GM10266 (cell line): ENCODE data around the gene TBX10.
A peak's percentile ranks its signal among the peaks of the same experiment; 100 is the strongest.
"Not testable (repeated sequence)": the region's sequence is repeated elsewhere in the genome, so short reads cannot be mapped to it uniquely, and the experiment has no call there.

ENCODE experiments used
- DNase-seq: peaks from one replicate; pipeline ENCODE4 v3.0.0; 2012; ENCODE audit errors: extremely low spot score
- CTCF ChIP-seq: IDR thresholded peaks from 2 replicates; pipeline ENCODE4 v1.5.1; 2012; ENCODE audit warnings: mild to moderate bottlenecking, low read depth; ENCODE audit not compliant: control insufficient read depth, insufficient read depth; ENCODE audit errors: missing control alignments

Gene TBX10

GRCh38 chr11:67600324-67601029 is 39.1 kb downstream of the TBX10 start:
- DNase-seq = peak; percentile 75

GRCh38 chr11:67599149-67599548 is 40.4 kb downstream of the TBX10 start:
- DNase-seq = no peak
- TF ChIP-seq CTCF = no peak

More at GRCh38 chr11:67600324-67601029, 39.1 kb downstream of the TBX10 start:
- no peak for TF ChIP-seq CTCF

GRCh38 chr11:67597963-67598362 is 41.6 kb downstream of the TBX10 start:
- DNase-seq = not testable (repeated sequence)

GRCh38 chr11:67597458-67597857 is 42.1 kb downstream of the TBX10 start:
- DNase-seq = not testable (repeated sequence)

- no peak for TF ChIP-seq CTCF
- DNase-seq = no peak
These were observed 42.7 kb downstream of the TBX10 start for GRCh38 chr11:67596753-67597300.

GRCh38 chr11:67594480-67594879 is 45.1 kb downstream of the TBX10 start:
- no peak for TF ChIP-seq CTCF
- no peak for DNase-seq

- no peak for TF ChIP-seq CTCF
- DNase-seq = no peak
These were observed 46.0 kb downstream of the TBX10 start for GRCh38 chr11:67593565-67593905.

GRCh38 chr11:67592880-67593564 is 46.5 kb downstream of the TBX10 start:
- no peak for DNase-seq
- TF ChIP-seq CTCF = no peak

GRCh38 chr11:67588899-67589415 is 50.6 kb downstream of the TBX10 start:
- DNase-seq = not testable (repeated sequence)
